RWPE1 (cell line): ENCODE results near the gene INTS1.
A peak's percentile ranks its signal among the peaks of the same experiment; 100 is the strongest.

Experiments
- CTCF ChIA-PET: fragments of 350-600 bp; sonication (Branson Sonifier 250); formaldehyde crosslinking; extraction: SDS; loops from one replicate; lab custom pipeline; 2021; lab: Yijun Ruan, JAX
- POLR2A ChIA-PET: fragments of 400-600 bp; formaldehyde crosslinking; extraction: SDS; loops from one replicate; lab custom pipeline; 2020; ENCODE audit warnings: antibody characterized with exemption; ENCODE audit not compliant: low non-redundant PET; lab: Yijun Ruan, JAX
- DNase-seq: peaks from one replicate; pipeline ENCODE4 v3.0.0; 2012; ENCODE audit warnings: low spot score
- H3K27ac ChIP-seq: fragments of 450-650 bp; 2 replicates; pipeline ENCODE4 v1.5.1; 2017
- CTCF ChIP-seq: fragments of 450-650 bp; conservative IDR thresholded peaks from 2 replicates; pipeline ENCODE4 v1.5.1; 2017; ENCODE audit warnings: low read depth, mild to moderate bottlenecking

Gene INTS1

GRCh38 chr7:1532456-1533254, 28.5 kb upstream of the INTS1 start:
- TF ChIP-seq CTCF: no peak
- CTCF ChIA-PET: interaction anchor here (0.7 to 1.4 kb wide), 2 partner anchors 23 to 100 kb away, joined by 3 to 6 read pairs; partner anchors contain the start of gene TMEM184A
- peak overlapping the region; percentile 99 for H3K27ac ChIP-seq
- DNase-seq: peak; percentile 89
- POLR2A ChIA-PET: interaction anchor here (0.5 to 1.1 kb wide), 3 partner anchors 23 to 702 kb away, joined by 3 to 5 read pairs (median 5); partner anchors contain the start of gene TMEM184A

DNA sequence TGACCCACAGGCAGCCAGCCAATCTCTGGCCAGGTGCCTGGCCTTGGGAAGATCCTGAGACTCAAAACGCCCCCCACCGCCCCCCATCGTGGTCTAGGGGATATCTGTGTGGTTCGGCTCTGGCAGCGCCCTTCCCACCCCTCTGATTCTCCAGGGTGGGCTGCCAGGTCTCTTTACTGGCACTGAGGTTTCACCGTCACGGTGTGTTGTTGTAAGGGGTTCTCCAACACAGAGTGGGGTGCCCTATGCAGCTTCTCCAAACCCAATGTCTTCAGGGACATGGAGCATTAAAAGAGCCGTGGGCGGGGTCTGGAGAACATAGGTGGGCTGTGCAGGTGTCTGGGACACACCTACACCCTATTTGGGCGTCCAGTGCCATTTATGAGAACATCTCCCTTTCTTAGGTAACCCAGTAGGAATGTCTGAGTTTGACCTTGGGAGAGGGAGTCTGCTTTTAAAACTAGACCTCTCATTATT, 27.8 kb upstream of the INTS1 start:
- no peak for TF ChIP-seq CTCF
- H3K27ac ChIP-seq: peak overlapping the region; percentile 99
- CTCF ChIA-PET: interaction anchor here (1.4 kb wide), 1 partner anchor 24 kb away, joined by 6 read pairs; the partner anchor contains the start of gene TMEM184A
- POLR2A ChIA-PET: no interaction called here
- no peak for DNase-seq

DNA sequence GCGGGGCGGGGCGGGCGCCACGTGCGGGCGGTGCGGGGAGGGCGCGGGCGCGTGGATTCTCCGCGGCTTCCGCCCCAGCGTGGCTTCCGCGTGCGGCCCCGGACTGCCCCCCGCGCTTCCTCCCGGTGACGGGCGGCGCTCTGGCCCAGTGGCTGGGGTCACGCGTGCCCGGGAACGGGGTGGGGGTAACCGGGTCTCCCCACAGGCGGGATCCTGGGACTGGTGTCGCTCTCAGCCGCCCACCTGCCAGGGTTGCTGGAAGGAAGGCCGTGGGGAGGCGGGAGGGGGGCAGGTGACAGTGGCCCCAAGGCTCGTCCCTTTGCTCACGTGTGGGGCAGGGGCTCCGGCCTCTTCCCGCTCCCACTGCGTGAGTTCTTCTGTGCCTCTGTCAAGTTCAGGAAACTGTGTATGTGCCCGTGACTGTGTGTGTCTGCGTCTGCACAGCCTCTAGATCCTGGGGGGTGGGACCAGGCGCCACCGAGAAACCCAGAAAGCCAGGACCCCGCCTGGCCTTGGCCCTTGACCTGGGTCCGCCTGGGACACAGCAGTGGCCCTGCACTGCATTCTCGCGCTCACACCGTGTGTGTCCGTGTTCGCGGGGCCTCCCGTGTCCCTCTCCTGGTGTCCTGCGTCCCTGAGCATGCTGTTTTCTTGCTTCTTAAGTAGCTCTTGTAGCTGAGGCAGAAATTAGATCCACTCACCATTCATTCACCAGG, 27.2 kb upstream of the INTS1 start:
- ChIA-PET CTCF (no interaction called here), POLR2A (no interaction called here)
- peak; percentile 33 for DNase-seq
- H3K27ac ChIP-seq: peak overlapping the region; percentile 99
- TF ChIP-seq CTCF: no peak

GRCh38 chr7:1530946-1531262, 26.7 kb upstream of the INTS1 start:
- peak overlapping the region; percentile 99 for H3K27ac ChIP-seq
- ChIA-PET POLR2A (no interaction called here), CTCF (no interaction called here)
- TF ChIP-seq CTCF: no peak
- peak; percentile 27 for DNase-seq

DNA sequence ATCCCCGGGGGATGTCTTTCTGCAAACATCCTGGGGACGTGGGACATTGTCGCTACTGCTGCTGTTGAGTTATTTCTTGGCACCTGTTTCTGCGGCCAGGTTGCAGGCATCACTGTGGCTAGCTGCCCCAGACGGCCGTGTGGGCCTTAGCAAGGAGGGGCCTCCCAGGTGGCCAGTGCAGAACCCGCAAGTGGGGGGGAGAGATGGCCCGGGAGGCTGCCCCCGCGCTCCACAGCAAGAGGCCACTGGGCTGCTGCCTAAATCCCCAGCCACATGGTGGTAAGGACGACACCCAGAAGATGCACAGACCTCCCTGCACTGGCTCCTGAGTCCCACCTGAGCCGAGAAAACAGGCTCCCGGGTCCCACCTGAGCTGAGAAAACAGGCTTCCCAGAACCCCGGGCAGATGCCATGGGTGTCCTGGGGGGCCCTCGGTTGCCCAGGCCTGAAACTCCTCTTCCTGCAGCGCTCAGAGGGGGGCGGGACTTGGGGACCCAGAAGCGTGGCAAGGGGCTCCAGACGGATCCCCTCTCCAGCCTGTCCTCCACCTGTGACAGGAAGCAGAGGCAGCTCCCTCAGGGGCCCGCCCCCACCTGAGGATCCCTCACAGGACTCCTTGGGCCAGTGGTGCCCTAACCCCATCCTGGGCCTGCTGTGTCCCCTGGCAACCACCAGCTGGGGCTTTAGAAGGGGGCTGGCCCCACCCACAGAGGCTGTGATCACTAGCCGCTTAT, 25.4 kb upstream of the INTS1 start:
- peak overlapping the region; percentile 99; the same call in 1 of the 2 replicates for H3K27ac ChIP-seq
- no peak for TF ChIP-seq CTCF
- DNase-seq: no peak
- ChIA-PET CTCF (interaction anchor here (0.6 kb wide), 2 partner anchors 16 to 25 kb away, joined by 4 read pairs; no protein-coding TSS in a partner anchor), POLR2A (no interaction called here)
